Epithelial cell of esophagus (primary cell): ENCODE measurements around the gene CRYBA4.

Experiments
- DNase-seq: peaks from one replicate; pipeline ENCODE4 v3.0.0; 2010; ENCODE audit warnings: low read depth
- H3K4me3 ChIP-seq: 2 replicates; pipeline ENCODE4 v1.5.1; 2011; ENCODE audit warnings: mild to moderate bottlenecking, low read length, control low read depth
- CTCF ChIP-seq: IDR thresholded peaks from 2 replicates; pipeline ENCODE4 v1.5.1; 2011; ENCODE audit warnings: low read depth, mild to moderate bottlenecking, low read length, control low read depth, inconsistent platforms; ENCODE audit not compliant: insufficient read depth; ENCODE audit errors: missing control alignments

CRYBA4 gene

GRCh38 chr22:26620197-26620596 lies 1.6 kb upstream of the CRYBA4 start:
- no peak for TF ChIP-seq CTCF

DNA sequence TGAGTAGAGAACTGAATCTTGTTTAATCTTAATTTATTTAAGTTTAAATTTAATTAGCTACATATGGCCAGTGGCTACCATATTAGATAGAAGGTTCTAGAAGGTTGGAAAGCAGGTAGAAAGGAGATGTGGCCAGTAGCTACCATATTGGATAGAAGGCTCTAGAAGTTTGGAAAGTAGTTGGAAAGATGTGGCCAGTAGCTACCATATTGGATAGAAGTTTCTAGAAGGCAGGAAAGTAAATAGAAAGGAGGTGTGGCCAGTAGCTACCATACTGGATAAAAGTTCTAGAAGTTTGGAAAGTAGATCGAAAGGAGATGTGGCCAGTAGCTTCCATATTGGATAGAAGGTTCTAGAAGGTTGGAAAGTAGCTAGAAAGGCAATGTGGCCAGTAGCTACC lies 2.2 kb downstream of the CRYBA4 start:
- DNase-seq = no peak
- TF ChIP-seq CTCF = no peak
- H3K4me3 ChIP-seq = no peak overlapping the region

More at GRCh38 chr22:26620197-26620596, 1.6 kb upstream of the CRYBA4 start:
- DNase-seq = no peak
- no peak overlapping the region for H3K4me3 ChIP-seq

DNA sequence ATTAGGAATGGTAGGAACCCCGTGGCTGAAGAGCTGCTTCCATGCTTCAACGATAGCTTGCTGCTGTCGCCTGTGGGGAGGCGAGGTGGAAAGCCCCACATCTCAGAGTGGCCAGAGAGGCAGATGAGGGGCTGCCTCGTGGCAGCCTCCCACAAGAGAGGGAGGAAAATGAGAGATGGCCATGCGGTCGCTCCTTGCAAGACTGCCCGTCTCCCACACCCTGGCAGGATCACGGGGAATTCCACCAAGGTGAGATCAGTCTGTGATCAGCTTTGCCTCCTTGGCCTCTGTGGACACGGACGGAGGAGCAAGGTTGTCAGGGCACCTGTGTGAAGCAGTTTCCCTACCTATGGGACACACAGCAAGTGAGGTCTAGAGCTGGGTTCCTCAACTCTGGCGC lies 3.0 kb downstream of the CRYBA4 start:
- TF ChIP-seq CTCF = no peak
- DNase-seq = no peak
- H3K4me3 ChIP-seq = no peak overlapping the region

GRCh38 chr22:26629988-26630761 lies 8.4 kb downstream of the CRYBA4 start:
- TF ChIP-seq CTCF = no peak
- no peak for DNase-seq
- no peak overlapping the region for H3K4me3 ChIP-seq

- TF ChIP-seq CTCF = no peak
- no peak overlapping the region for H3K4me3 ChIP-seq
- DNase-seq = no peak
These were observed 9.5 kb downstream of the CRYBA4 start for GRCh38 chr22:26631282-26631681.

DNA sequence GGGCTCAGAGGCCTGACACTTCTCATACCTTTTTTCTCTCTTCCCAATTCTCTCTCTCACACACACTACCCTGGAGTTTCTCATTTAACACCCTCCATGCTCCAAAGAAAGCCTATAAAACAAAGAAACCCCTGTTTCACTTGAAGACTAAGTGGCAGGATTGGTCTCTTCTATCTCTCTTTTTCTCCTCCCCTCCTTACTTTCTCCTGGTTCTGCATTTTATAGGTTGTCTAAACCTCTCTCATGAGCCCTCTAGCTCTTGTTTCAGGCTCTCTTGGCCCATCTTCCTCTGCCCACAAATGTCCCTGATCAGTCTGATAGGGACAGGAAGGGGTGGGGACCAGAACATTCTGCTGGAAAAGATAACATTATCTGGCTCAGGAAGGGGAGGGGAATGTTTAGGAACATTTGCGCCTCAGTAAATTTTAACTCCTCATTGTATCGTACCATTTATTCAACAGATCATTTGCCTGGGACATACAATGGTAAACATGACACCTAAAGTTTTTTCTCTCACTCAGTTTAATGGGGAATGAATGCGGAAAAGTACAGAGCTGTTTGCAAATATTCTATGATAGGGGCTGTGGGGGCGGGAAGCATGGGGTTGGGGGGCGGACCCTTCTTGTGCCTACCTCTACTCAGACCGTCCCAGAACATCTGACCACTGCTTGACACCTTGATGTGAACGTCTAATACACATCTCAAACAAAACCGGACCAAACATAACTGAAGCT lies 10.8 kb downstream of the CRYBA4 start:
- no peak for DNase-seq
- H3K4me3 ChIP-seq = no peak overlapping the region
- TF ChIP-seq CTCF = no peak
